ENCODE data around the gene LUC7L2. TPM values are rescaled to one million over a fixed set of nuclear protein-coding genes. Genes with fewer than 3 reads are reported as not detected.

The LUC7L2 gene
- total and polyA plus RNA-seq, 2 donors (not counting 1 experiment from before 2014, with no cell fraction given): 26.5 to 142 TPM

DNA sequence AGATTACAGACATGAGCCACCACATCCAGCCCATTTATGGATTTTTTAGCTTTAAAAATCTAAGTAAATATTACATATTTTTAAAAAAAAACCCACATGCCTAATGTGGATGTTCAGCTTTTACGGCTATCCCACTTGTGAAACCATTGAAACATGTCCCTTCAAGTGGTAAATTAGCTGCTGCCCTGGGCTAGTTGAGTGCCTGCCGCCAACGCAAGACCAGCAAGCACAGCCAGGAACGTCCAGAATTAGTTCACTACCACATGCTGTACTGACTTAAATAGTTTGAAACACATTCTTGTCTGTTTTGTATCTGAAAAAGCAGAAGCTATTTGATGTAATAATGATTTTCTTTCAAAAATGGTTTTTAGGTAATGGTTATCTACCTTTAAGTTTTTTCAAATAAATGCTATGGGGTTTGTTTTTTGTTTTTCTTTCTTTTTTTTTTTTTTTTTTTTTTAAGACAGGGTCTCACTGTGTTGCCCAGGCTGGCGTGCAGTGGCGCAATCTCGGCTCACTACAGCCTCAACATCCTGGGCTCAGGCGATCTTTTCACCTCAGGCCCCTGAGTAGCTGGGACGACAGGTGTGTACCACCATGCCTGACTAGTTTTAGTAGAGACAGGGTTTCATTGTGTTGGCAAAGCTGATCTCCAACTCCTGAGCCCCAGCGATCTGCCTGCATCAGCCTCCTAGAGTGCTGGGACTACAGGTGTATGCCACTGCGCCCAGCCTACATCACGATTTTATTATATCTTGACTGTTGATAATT, 66.7 kb downstream of the LUC7L2 start:
- Mint-ChIP-seq H3K27ac (no peak overlapping the region), H3K4me3 (no peak overlapping the region), H3K9me3 (ENCODE audit: insufficient read depth) (no peaks in the 10 kb centered on the region), H3K4me1 (no peaks in the 10 kb centered on the region), H3K27me3 (no peaks in the 10 kb centered on the region)
- no peaks in the 10 kb centered on the region for H3K9me3 ChIP-seq (ENCODE audit: control extremely low read depth in 1 of 3, control insufficient read depth in 2 of 3, insufficient read depth in 1 of 3, low read length in 2 of 3)
- no peaks in the 10 kb centered on the region for H3K4me1 ChIP-seq (ENCODE audit: control insufficient read depth in 2 of 2, insufficient read depth in 2 of 2, low read length in 2 of 2)
- TF ChIP-seq, protein P1, sequence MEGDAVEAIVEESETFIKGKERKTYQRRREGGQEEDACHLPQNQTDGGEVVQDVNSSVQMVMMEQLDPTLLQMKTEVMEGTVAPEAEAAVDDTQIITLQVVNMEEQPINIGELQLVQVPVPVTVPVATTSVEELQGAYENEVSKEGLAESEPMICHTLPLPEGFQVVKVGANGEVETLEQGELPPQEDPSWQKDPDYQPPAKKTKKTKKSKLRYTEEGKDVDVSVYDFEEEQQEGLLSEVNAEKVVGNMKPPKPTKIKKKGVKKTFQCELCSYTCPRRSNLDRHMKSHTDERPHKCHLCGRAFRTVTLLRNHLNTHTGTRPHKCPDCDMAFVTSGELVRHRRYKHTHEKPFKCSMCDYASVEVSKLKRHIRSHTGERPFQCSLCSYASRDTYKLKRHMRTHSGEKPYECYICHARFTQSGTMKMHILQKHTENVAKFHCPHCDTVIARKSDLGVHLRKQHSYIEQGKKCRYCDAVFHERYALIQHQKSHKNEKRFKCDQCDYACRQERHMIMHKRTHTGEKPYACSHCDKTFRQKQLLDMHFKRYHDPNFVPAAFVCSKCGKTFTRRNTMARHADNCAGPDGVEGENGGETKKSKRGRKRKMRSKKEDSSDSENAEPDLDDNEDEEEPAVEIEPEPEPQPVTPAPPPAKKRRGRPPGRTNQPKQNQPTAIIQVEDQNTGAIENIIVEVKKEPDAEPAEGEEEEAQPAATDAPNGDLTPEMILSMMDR (IDR thresholded peaks at IDR 0.05): no peak
- no peak for TF ChIP-seq EZH2 (IDR thresholded peaks at IDR 0.05; ENCODE audit: borderline replicate concordance, insufficient read depth, low read depth, low read length, poor library complexity, severe bottlenecking)
- H3K9ac ChIP-seq (ENCODE audit: low read length): no peak overlapping the region
- H3K79me2 ChIP-seq (ENCODE audit: control insufficient read depth, insufficient read depth, low read length): no peaks in the 10 kb centered on the region
- no peak overlapping the region for H3K4me2 ChIP-seq (replicated peaks; ENCODE audit: low read depth, low read length, poor library complexity, severe bottlenecking)
- H4K20me1 ChIP-seq (ENCODE audit: control insufficient read depth, insufficient read depth, low read length, poor library complexity, severe bottlenecking): no peaks in the 10 kb centered on the region
- ATAC-seq (ENCODE audit: low read depth) (no peak), DNase-seq (no peak)
- 87% methylated on average over 5 of the region's 12 CpGs for WGBS (ENCODE audit: insufficient coverage)
- intact Hi-C loops (cut with micrococcal nuclease): no loop called here
- no peak overlapping the region for H2AFZ ChIP-seq (ENCODE audit: insufficient read depth, low read depth, low read length, poor library complexity, severe bottlenecking)
- POLR2A ChIA-PET: interaction anchor here (0.7 kb wide), 1 partner anchor 964 kb away, joined by 4 read pairs; no protein-coding TSS in a partner anchor
- H3K27ac ChIP-seq (ENCODE audit: low read length in 2 of 2): no peak overlapping the region
- no peak overlapping the region for H3K4me3 ChIP-seq (ENCODE audit: control extremely low read depth in 1 of 5, extremely low read depth in 1 of 5, insufficient read depth in 1 of 5, low read depth in 2 of 5, low read length in 4 of 5)
- CTCF ChIA-PET: interaction anchor here (0.7 kb wide), 1 partner anchor 311 kb away, joined by 3 read pairs; no protein-coding TSS in a partner anchor
- H3K27me3 ChIP-seq (replicated peaks in 1 of 4; ENCODE audit: control extremely low read depth in 1 of 4, control insufficient read depth in 3 of 4, insufficient read depth in 4 of 4, low read length in 3 of 4): no peaks in the 10 kb centered on the region
- peaks cover 9 to 26% of the 10 kb centered on the region in 2 experiments for H3K36me3 ChIP-seq (replicated peaks in 1 of 2; ENCODE audit: control extremely low read depth in 1 of 2, control insufficient read depth in 1 of 2, extremely low read depth in 1 of 2, insufficient read depth in 2 of 2, low read length in 1 of 2)

DNA sequence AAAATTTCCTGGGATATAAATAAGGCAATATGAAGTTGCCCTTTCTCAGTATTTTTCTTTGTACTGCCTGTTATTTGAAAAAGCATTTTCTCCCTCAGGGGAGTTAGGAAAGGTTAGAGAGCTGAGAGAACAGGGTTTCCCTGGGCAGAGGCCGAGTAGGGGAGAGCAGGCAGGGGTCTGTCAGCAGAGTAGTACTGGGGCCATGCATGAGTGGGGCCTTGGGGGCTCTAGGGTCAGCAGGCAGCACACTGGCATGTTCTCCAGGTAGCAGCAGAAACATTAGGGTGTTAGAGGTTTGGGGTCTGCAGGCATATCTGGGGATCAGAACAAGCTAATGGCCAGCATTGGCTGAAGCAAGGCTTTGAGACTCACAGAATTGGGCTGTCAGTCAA, 67.3 kb downstream of the LUC7L2 start:
- Mint-ChIP-seq H3K4me1 (no peaks in the 10 kb centered on the region), H3K27ac (no peak overlapping the region), H3K9me3 (ENCODE audit: insufficient read depth) (no peaks in the 10 kb centered on the region), H3K27me3 (no peaks in the 10 kb centered on the region), H3K4me3 (no peak overlapping the region)
- WGBS (ENCODE audit: insufficient coverage): 100% methylated on average over 1 of the region's 1 CpG
- Histone ChIP-seq H3K4me1 (ENCODE audit: control insufficient read depth in 2 of 2, insufficient read depth in 2 of 2, low read length in 2 of 2) (no peaks in the 10 kb centered on the region), H4K20me1 (ENCODE audit: control insufficient read depth, insufficient read depth, low read length, poor library complexity, severe bottlenecking) (no peaks in the 10 kb centered on the region), H2AFZ (ENCODE audit: insufficient read depth, low read depth, low read length, poor library complexity, severe bottlenecking) (no peak overlapping the region), H3K4me3 (ENCODE audit: control extremely low read depth in 1 of 5, extremely low read depth in 1 of 5, insufficient read depth in 1 of 5, low read depth in 2 of 5, low read length in 4 of 5) (no peak overlapping the region), H3K27ac (ENCODE audit: low read length in 2 of 2) (no peak overlapping the region), H3K9ac (ENCODE audit: low read length) (no peak overlapping the region), H3K4me2 (replicated peaks; ENCODE audit: low read depth, low read length, poor library complexity, severe bottlenecking) (no peak overlapping the region), H3K27me3 (replicated peaks in 1 of 4; ENCODE audit: control extremely low read depth in 1 of 4, control insufficient read depth in 3 of 4, insufficient read depth in 4 of 4, low read length in 3 of 4) (no peaks in the 10 kb centered on the region), H3K36me3 (replicated peaks in 1 of 2; ENCODE audit: control extremely low read depth in 1 of 2, control insufficient read depth in 1 of 2, extremely low read depth in 1 of 2, insufficient read depth in 2 of 2, low read length in 1 of 2) (peaks cover 9 to 23% of the 10 kb centered on the region in 2 experiments), H3K79me2 (ENCODE audit: control insufficient read depth, insufficient read depth, low read length) (no peaks in the 10 kb centered on the region), H3K9me3 (ENCODE audit: control extremely low read depth in 1 of 3, control insufficient read depth in 2 of 3, insufficient read depth in 1 of 3, low read length in 2 of 3) (no peaks in the 10 kb centered on the region)
- DNase-seq: no peak
- ATAC-seq (ENCODE audit: low read depth): no peak
- ChIA-PET POLR2A (no interaction called here), CTCF (no interaction called here)
- TF ChIP-seq, protein P1 (IDR thresholded peaks at IDR 0.05): no peak
- no peak for TF ChIP-seq EZH2 (IDR thresholded peaks at IDR 0.05; ENCODE audit: borderline replicate concordance, insufficient read depth, low read depth, low read length, poor library complexity, severe bottlenecking)
- intact Hi-C loops (cut with micrococcal nuclease): no loop called here

Measured in B cell (primary cell).